H1 (cell line): ENCODE results near the gene URM1. TPM values are rescaled to one million over a fixed set of nuclear protein-coding genes. Genes with fewer than 3 reads are reported as not detected.
"Not testable (repeated sequence)": the region's sequence is repeated elsewhere in the genome, so short reads cannot be mapped to it uniquely, and the experiment has no call there.

Source experiments
- CTCF ChIA-PET: fragments of 300-600 bp; sonication (Branson Sonifier 250); formaldehyde crosslinking; loops from one replicate; lab custom pipeline; 2021; ENCODE audit not compliant: partially characterized antibody; lab: Charles Lee
- POLR2A ChIA-PET: fragments of 300-600 bp; sonication (Branson Sonifier 250); formaldehyde crosslinking; loops from one replicate; lab custom pipeline; 2021; ENCODE audit warnings: inconsistent platforms; ENCODE audit not compliant: partially characterized antibody; lab: Charles Lee
- DNase-seq, 2 experiments: peaks; one replicate each; pipeline versions ENCODE4 v3.0.0 to v3.0.0-alpha.2; 2010 to 2022; ENCODE audit warnings: low spot score in 2 of 2, low read depth in 1 of 2, mixed read lengths in 1 of 2
- FAIRE-seq: peaks from 2 replicates; lab custom pipeline; 2011; peaks lifted over from hg19 to GRCh38; lab: Jason Lieb, UNC
- H2AFZ ChIP-seq: 2 replicates; pipeline ENCODE4 v1.8.1; 2012; ENCODE audit warnings: low read length, inconsistent platforms
- H2AK5ac ChIP-seq: 2 replicates; pipeline ENCODE4 v1.6.1; 2013; ENCODE audit warnings: low read depth, low read length
- H2BK120ac ChIP-seq: replicated peaks from 2 replicates; pipeline ENCODE3; 2013; ENCODE audit warnings: low read depth, low read length, inconsistent platforms
- H2BK12ac ChIP-seq: 2 replicates; pipeline ENCODE4 v1.6.1; 2013; ENCODE audit warnings: low read depth, low read length
- H2BK15ac ChIP-seq: 2 replicates; pipeline ENCODE4 v1.6.1; 2013; ENCODE audit warnings: low read length
- H2BK20ac ChIP-seq: 2 replicates; pipeline ENCODE4 v1.6.1; 2013; ENCODE audit warnings: low read length
- H2BK5ac ChIP-seq: 2 replicates; pipeline ENCODE4 v1.6.1; 2013; ENCODE audit warnings: low read depth, low read length
- H3K14ac ChIP-seq: 2 replicates; pipeline ENCODE4 v1.6.1; 2013; ENCODE audit warnings: inconsistent platforms; ENCODE audit not compliant: insufficient read length
- H3K18ac ChIP-seq: 2 replicates; pipeline ENCODE4 v1.6.1; 2013; ENCODE audit warnings: low read length; ENCODE audit errors: extremely low read depth
- H3K23ac ChIP-seq: 2 replicates; pipeline ENCODE4 v1.6.1; 2013; ENCODE audit warnings: inconsistent platforms; ENCODE audit not compliant: insufficient read length
- H3K23me2 ChIP-seq: 2 replicates; pipeline ENCODE4 v1.6.1; 2013; ENCODE audit warnings: low read depth, low read length
- H3K27ac ChIP-seq: 2 replicates; pipeline ENCODE4 v1.6.1; 2011; ENCODE audit warnings: low read depth, low read length, inconsistent platforms
- H3K27me3 ChIP-seq, 4 experiments: replicated peaks in 1 of 4; 1 replicate in 1 of 4; 2 replicates in 3 of 4; pipeline versions ENCODE4 v1.6.1 to v1.8.1; 2011 to 2013; ENCODE audit warnings: low read length in 3 of 4, mild to moderate bottlenecking in 3 of 4, inconsistent platforms in 2 of 4, mixed read lengths in 2 of 4, moderate library complexity in 1 of 4; ENCODE audit not compliant: control insufficient read depth in 3 of 4, insufficient read depth in 3 of 4; ENCODE audit errors: extremely low read depth in 1 of 4
- H3K36me3 ChIP-seq, 4 experiments: 2 replicates each; pipeline versions ENCODE4 v1.6.1 to v1.8.1; 2011 to 2013; ENCODE audit warnings: mild to moderate bottlenecking in 4 of 4, low read length in 3 of 4, moderate library complexity in 2 of 4, control low read depth in 1 of 4, inconsistent platforms in 1 of 4; ENCODE audit not compliant: insufficient read depth in 4 of 4, control insufficient read depth in 2 of 4
- H3K4ac ChIP-seq: replicated peaks from 2 replicates; pipeline ENCODE3; 2013; ENCODE audit warnings: low read length, low read depth, mixed read lengths, inconsistent platforms; ENCODE audit not compliant: insufficient read length
- H3K4me1 ChIP-seq, 4 experiments: replicated peaks in 1 of 4; 1 replicate in 1 of 4; 2 replicates in 3 of 4; pipeline versions ENCODE4 v1.6.1 to v1.8.1; 2011 to 2013; ENCODE audit warnings: low read length in 3 of 4, inconsistent platforms in 2 of 4, mixed read lengths in 1 of 4; ENCODE audit not compliant: insufficient read depth in 4 of 4, control insufficient read depth in 3 of 4
- H3K4me2 ChIP-seq, 2 experiments: 2 replicates each; pipeline versions ENCODE4 v1.6.1 to v1.8.1; 2011 to 2013; ENCODE audit warnings: low read depth in 2 of 2, low read length in 2 of 2, control low read depth in 1 of 2, inconsistent platforms in 1 of 2, mild to moderate bottlenecking in 1 of 2; ENCODE audit not compliant: insufficient read depth in 1 of 2
- H3K4me3 ChIP-seq, 4 experiments: fragments of 200-600, 300-600 bp in 1 of 4; sonication (generic), shearing (Covaris generic), sonication (Bioruptor Twin) in 1 of 4; 2 replicates each; pipeline versions ENCODE4 v1.5.1 to v1.8.1; 2011 to 2016; ENCODE audit warnings: low read length in 4 of 4, low read depth in 3 of 4, control low read depth in 2 of 4, inconsistent platforms in 2 of 4, mild to moderate bottlenecking in 2 of 4, mixed read lengths in 1 of 4, moderate library complexity in 1 of 4; ENCODE audit not compliant: insufficient read depth in 2 of 4; ENCODE audit errors: extremely low read depth in 1 of 4
- H3K56ac ChIP-seq: replicated peaks from 2 replicates; pipeline ENCODE3; 2013; ENCODE audit warnings: low read depth, mild to moderate bottlenecking, mixed read lengths, low read length, inconsistent platforms; ENCODE audit not compliant: insufficient read length
- H3K79me1 ChIP-seq: 2 replicates; pipeline ENCODE4 v1.6.1; 2013; ENCODE audit warnings: low read depth, low read length, control low read depth
- H3K79me2 ChIP-seq, 2 experiments: 2 replicates each; pipeline versions ENCODE4 v1.6.1 to v1.8.1; 2012 to 2013; ENCODE audit warnings: low read length in 2 of 2, mild to moderate bottlenecking in 2 of 2, inconsistent platforms in 1 of 2; ENCODE audit not compliant: insufficient read depth in 2 of 2, control insufficient read depth in 1 of 2
- H3K9ac ChIP-seq, 4 experiments: replicated peaks in 1 of 4; 1 replicate in 1 of 4; 2 replicates in 3 of 4; pipeline versions ENCODE4 v1.6.1 to v1.8.1; 2011 to 2013; ENCODE audit warnings: low read depth in 3 of 4, low read length in 3 of 4, control low read depth in 2 of 4, mild to moderate bottlenecking in 2 of 4, moderate library complexity in 2 of 4, inconsistent platforms in 1 of 4; ENCODE audit errors: extremely low read depth in 1 of 4
- H3K9me3 ChIP-seq, 2 experiments: 2 replicates each; pipeline versions ENCODE4 v1.6.1 to v1.8.1; 2012 to 2013; ENCODE audit warnings: mild to moderate bottlenecking in 2 of 2, moderate library complexity in 2 of 2, control low read depth in 1 of 2, inconsistent platforms in 1 of 2, low read depth in 1 of 2, low read length in 1 of 2, mixed read lengths in 1 of 2; ENCODE audit not compliant: insufficient read depth in 2 of 2
- H4K20me1 ChIP-seq, 2 experiments: replicated peaks in 1 of 2; 2 replicates each; pipeline versions ENCODE3 to v1.8.1; 2011 to 2013; ENCODE audit warnings: inconsistent platforms in 2 of 2, low read length in 2 of 2, mild to moderate bottlenecking in 1 of 2; ENCODE audit not compliant: insufficient read depth in 2 of 2, control insufficient read depth in 1 of 2
- H4K5ac ChIP-seq: 2 replicates; pipeline ENCODE4 v1.6.1; 2013; ENCODE audit warnings: low read length, low read depth, mixed read lengths, inconsistent platforms; ENCODE audit not compliant: insufficient read length
- H4K8ac ChIP-seq: 2 replicates; pipeline ENCODE4 v1.8.0; 2013; ENCODE audit warnings: mild to moderate bottlenecking, moderate library complexity, low read length, inconsistent platforms; ENCODE audit not compliant: insufficient read depth; ENCODE audit errors: extremely low read depth
- H4K91ac ChIP-seq: replicated peaks from 2 replicates; pipeline ENCODE3; 2013; ENCODE audit warnings: low read length, mixed read lengths, inconsistent platforms; ENCODE audit not compliant: insufficient read length
- WGBS, 2 experiments: shearing (Covaris generic) in 1 of 2; methylation state at CpG; one replicate each; pipeline versions ENCODE4 v1.1.6 to v1.1.7; 2013 to 2015; ENCODE audit warnings: low lambda C conversion rate in 2 of 2, mixed read lengths in 2 of 2, inconsistent platforms in 1 of 2, low coverage in 1 of 2, missing lambda C conversion rate in 1 of 2; ENCODE audit not compliant: insufficient replicate concordance in 2 of 2, insufficient coverage in 1 of 2, insufficient read length in 1 of 2; ENCODE audit errors: extremely low coverage in 1 of 2, missing lambda C conversion rate in 1 of 2; 5-methylcytosine and 5-hydroxymethylcytosine counted together
- polyA plus RNA-seq, 7 experiments: library from polyadenylated mRNA; depleted of rRNA in 3 of 7; stranded (reverse) in 5 of 7; unstranded in 2 of 7; fragments of >200 nt in 5 of 7; fragments of 200-250 nt in 2 of 7; gene quantifications; 1 replicate in 5 of 7; 2 replicates in 1 of 7; 4 replicates in 1 of 7; pipeline versions ENCODE4 v1.2.1 to v1.2.3, GENCODE V29; 2011 to 2013; ENCODE audit warnings: missing spikeins in 2 of 7, mixed read lengths in 2 of 7
- total RNA-seq: library from RNA; stranded (reverse); fragmentation: NEBNext Ultra II Directional; extraction: Animal tissue kit (Norgen Biotek cat#: 25700); gene quantifications from 2 replicates; pipeline ENCODE4 v1.2.1, GENCODE V29; 2021

Gene URM1
- total and polyA plus RNA-seq, 2 of the 8 experiments (the other 6 are each of a cell fraction or from before 2014, with no cell fraction given): 58.3 to 62.3 TPM

- H3K9ac ChIP-seq, H3K4ac ChIP-seq, H2AFZ ChIP-seq, H3K18ac ChIP-seq, H3K14ac ChIP-seq, FAIRE-seq, H3K36me3 ChIP-seq, H2BK15ac ChIP-seq, H3K27ac ChIP-seq, H3K79me2 ChIP-seq, H2BK5ac ChIP-seq, H3K23ac ChIP-seq, H3K79me1 ChIP-seq, H3K23me2 ChIP-seq, H4K91ac ChIP-seq, H2AK5ac ChIP-seq, H3K56ac ChIP-seq, H3K9me3 ChIP-seq, DNase-seq, POLR2A ChIA-PET, H3K4me3 ChIP-seq, H2BK12ac ChIP-seq, H2BK20ac ChIP-seq, H3K4me2 ChIP-seq, H4K20me1 ChIP-seq, H2BK120ac ChIP-seq, H4K5ac ChIP-seq, H4K8ac ChIP-seq: not testable (repeated sequence)
- Histone ChIP-seq H3K4me1 (peaks cover 8 to 29% (median 14%) of the 10 kb centered on the region in 4 experiments), H3K27me3 (peaks cover 28 to 55% (median 47%) of the 10 kb centered on the region in 4 experiments)
- CTCF ChIA-PET: interaction anchor here (0.7 to 15.7 kb wide), 12 partner anchors 16 to 160 kb away, joined by 3 to 544 read pairs (median 6); partner anchors contain the start of gene URM1
- WGBS, 2 experiments: 93% methylated on average over 13 of the region's 13 CpGs; no CpG with 5 or more reads in 1 of the 2 experiments
These were observed 42.6 kb downstream of the URM1 start for GRCh38 chr9:128413728-128414127.
